ENCODE data around the gene KIAA0319L. TPM values are rescaled to one million over a fixed set of nuclear protein-coding genes. Genes with fewer than 3 reads are reported as not detected.
A peak's percentile ranks its signal among the peaks of the same experiment; 100 is the strongest.

The KIAA0319L gene
- total RNA-seq, 1 donor from 2014 or later = 50.6 TPM

DNA sequence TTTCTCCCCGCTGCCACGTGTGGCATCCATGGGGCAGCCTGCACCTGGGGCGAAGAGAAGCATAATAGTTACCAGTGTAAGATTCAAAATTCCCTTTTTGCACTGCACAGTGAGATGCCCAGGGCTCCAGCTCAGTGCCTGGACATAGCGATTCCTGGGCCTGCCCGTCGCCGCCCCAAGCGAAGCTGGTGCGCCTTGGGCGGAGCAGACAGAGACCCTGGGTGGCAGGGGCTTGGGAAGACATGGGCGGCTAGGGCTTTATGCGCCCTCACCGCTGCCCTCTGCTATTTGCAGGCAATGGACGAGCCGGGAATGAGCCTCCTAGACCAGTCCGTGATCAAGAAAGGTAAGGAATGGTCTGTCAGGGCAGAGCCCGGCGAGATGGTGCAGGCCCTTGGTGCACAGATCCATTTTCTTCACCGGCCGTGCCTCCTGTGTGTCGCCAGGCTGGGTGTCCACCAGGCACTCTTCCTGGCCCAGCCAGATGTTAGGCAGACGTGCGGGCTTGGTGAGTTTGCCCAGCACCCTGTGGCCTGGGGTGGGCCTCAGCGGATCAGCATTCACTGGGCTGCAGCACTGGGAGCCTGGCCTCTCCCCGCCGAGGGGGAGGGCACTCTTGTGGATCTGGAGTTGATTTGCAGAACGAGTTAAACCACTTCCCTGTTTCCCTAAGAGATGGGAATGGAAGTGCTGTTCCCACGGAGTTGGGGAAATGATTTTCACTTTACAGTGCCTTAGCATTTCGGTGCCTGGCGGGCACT lies 17.6 kb upstream of the KIAA0319L start:
- TF ChIP-seq POLR2A (IDR thresholded peaks at IDR 0.05) = no peak
- TF ChIP-seq, protein P1, sequence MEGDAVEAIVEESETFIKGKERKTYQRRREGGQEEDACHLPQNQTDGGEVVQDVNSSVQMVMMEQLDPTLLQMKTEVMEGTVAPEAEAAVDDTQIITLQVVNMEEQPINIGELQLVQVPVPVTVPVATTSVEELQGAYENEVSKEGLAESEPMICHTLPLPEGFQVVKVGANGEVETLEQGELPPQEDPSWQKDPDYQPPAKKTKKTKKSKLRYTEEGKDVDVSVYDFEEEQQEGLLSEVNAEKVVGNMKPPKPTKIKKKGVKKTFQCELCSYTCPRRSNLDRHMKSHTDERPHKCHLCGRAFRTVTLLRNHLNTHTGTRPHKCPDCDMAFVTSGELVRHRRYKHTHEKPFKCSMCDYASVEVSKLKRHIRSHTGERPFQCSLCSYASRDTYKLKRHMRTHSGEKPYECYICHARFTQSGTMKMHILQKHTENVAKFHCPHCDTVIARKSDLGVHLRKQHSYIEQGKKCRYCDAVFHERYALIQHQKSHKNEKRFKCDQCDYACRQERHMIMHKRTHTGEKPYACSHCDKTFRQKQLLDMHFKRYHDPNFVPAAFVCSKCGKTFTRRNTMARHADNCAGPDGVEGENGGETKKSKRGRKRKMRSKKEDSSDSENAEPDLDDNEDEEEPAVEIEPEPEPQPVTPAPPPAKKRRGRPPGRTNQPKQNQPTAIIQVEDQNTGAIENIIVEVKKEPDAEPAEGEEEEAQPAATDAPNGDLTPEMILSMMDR (IDR thresholded peaks at IDR 0.05) = no peak
- no peak for TF ChIP-seq POLR2AphosphoS5 (IDR thresholded peaks at IDR 0.05; ENCODE audit: insufficient read depth in 1 of 2, low read depth in 1 of 2)
- Histone ChIP-seq H3K27ac (no peak overlapping the region), H3K27me3 (no peaks in the 10 kb centered on the region), H3K4me3 (no peak overlapping the region), H3K36me3 (no peaks in the 10 kb centered on the region), H3K9me3 (no peaks in the 10 kb centered on the region), H3K4me1 (peaks cover 28% of the 10 kb centered on the region)
- intact Hi-C loops (cut with DNase I) = loop anchor here (5.0 kb wide), 1 partner anchor 502 kb away; no protein-coding TSS in a partner anchor
- DNase-seq (ENCODE audit: extremely low spot score in 2 of 2) = no peak

DNA sequence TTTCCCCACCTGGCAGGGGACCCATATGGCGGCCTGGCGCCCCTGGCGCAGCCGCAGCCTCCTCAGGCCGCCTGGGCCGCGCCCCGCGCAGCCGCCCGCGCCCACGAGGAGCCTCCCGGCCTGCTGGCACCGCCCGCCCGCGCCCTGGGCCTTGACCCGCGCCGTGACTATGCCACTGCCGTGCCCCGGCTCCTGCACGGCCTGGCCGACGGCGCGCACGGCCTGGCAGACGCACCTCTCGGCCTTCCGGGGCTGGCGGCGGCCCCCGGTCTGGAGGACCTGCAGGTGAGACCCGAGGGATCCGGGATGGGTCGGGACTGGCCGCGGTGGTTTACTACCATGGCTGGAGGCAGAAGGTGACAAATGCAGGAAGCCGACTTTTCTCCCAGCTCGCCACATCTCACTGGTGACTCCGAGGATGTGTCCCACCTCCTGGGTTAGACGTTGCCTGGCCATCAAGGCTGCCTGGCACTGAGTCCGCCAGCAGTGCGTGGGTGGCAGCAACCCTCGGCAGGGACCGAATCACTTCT lies 17.0 kb upstream of the KIAA0319L start:
- Histone ChIP-seq H3K4me3 (peak overlapping the region in 1 of 2 donors; percentile 40), H3K36me3 (no peaks in the 10 kb centered on the region), H3K27me3 (no peaks in the 10 kb centered on the region), H3K27ac (no peak overlapping the region), H3K9me3 (no peaks in the 10 kb centered on the region), H3K4me1 (peaks cover 28% of the 10 kb centered on the region)
- intact Hi-C loops (cut with DNase I) = loop anchor here (5.0 kb wide), 1 partner anchor 503 kb away; no protein-coding TSS in a partner anchor
- TF ChIP-seq, protein P1 (IDR thresholded peaks at IDR 0.05) = no peak
- no peak for TF ChIP-seq POLR2A (IDR thresholded peaks at IDR 0.05)
- no peak for TF ChIP-seq POLR2AphosphoS5 (IDR thresholded peaks at IDR 0.05; ENCODE audit: insufficient read depth in 1 of 2, low read depth in 1 of 2)
- no peak for DNase-seq (ENCODE audit: extremely low spot score in 2 of 2)

DNA sequence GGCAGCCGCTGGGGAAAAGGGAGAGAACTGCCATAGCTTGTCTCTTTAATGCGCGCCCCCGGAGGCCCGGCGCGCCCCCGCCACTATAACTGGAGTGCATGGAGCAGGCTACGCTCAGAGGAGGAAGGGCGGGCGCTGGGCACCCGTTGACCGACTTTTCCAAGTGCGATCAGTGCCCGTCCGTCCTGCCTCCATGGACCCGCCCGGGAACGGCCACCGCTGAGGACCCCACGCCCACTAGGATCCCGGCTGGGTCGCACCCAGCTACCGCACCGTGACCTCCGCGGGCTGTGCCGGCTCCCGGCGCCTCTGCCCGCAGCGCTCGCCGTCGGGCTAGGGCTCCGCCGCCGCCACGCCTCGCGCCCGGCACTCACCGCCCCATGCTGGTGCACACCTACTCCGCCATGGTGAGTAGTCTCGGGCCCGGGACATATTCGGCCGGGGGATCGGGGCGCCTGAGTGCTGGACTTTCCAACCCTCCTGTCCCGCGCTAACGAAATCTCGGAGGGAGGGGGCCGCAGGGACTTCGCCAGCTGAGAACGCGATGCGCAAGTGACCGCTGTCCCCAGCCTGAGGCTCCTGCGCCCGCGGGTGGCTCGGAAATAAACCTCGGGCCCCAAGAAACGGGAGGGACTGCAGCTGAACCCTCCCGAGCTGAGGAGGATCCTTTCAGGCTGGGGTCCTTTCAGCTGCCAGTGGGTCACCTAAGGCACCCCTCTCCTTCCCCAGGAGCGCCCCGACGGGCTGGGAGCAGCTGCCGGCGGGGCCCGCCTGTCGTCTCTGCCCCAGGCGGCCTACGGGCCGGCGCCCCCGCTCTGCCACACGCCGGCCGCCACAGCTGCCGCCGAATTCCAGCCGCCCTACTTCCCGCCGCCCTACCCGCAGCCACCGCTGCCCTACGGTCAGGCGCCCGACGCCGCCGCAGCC lies 16.3 kb upstream of the KIAA0319L start, which contains the start of gene TFAP2E:
TSS of gene TFAP2E (plus strand) at position 117 of the 927 bp plus-strand sequence. CDS start at position 381, 264 bp downstream.
- intact Hi-C loops (cut with DNase I) = loop anchor here (5.0 kb wide), 1 partner anchor 504 kb away; no protein-coding TSS in a partner anchor
- Histone ChIP-seq H3K27ac (no peak within 1 kb of the TSS), H3K9me3 (no peaks in the 10 kb centered on the region), H3K4me1 (peaks cover 28% of the 10 kb centered on the region), H3K4me3 (peak within 1 kb of the TSS; percentile 40 to 46), H3K36me3 (no peaks in the 10 kb centered on the region), H3K27me3 (no peaks in the 10 kb centered on the region)
- DNase-seq (ENCODE audit: extremely low spot score in 2 of 2) = no peak
- no peak for TF ChIP-seq POLR2A (IDR thresholded peaks at IDR 0.05)
- TF ChIP-seq, protein P1 (IDR thresholded peaks at IDR 0.05) = no peak
- TF ChIP-seq POLR2AphosphoS5 (IDR thresholded peaks at IDR 0.05; ENCODE audit: insufficient read depth in 1 of 2, low read depth in 1 of 2) = no peak

DNA sequence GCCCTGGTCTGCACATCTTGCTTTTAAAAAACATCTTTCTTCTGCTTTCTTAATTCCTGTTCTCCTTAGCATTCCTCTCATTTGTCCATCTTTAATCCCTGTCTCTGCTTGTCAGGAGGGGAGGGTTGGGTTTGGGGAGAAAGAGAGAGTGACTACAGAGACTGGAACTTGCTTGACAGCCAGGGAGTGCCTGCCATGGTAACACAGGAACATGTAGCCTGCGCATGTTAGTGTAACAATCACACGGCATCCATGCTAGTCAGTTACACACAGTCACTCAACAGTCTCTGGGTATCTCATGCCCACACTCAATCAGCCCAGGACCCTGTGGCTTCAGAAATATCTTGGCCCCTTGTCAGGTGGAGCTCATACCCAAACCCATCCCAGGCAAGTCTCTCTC lies 15.1 kb upstream of the KIAA0319L start:
- no peaks in the 10 kb centered on the region for H3K36me3 ChIP-seq
- no peak overlapping the region for H3K4me3 ChIP-seq
- TF ChIP-seq POLR2A (IDR thresholded peaks at IDR 0.05) = no peak
- H3K4me1 ChIP-seq = peaks cover 20% of the 10 kb centered on the region
- H3K9me3 ChIP-seq = no peaks in the 10 kb centered on the region
- no peak for DNase-seq (ENCODE audit: extremely low spot score in 2 of 2)
- H3K27ac ChIP-seq = no peak overlapping the region
- intact Hi-C loops (cut with DNase I) = loop anchor here (5.0 kb wide), 1 partner anchor 505 kb away; no protein-coding TSS in a partner anchor
- no peaks in the 10 kb centered on the region for H3K27me3 ChIP-seq

DNA sequence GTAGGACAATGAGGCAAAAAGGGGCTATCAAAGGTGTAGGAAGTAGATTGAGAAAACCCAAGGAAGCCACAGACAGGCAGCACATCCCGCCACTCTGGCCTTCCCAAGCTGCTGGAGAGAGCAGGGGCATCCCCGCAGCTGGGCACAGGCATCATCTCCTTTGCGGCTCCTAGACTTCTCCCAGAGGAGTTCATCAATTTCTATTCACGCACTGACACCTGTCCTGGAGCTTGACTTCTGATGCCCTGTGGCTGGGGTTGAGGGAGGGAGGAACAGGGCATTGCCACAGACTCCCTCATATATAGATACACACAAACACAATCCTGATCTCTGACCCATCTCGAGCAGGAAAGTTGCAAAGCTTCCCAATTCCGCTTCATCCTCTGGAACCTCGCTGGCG lies 14.1 kb upstream of the KIAA0319L start:
- no peak overlapping the region for H3K4me3 ChIP-seq
- no peak for TF ChIP-seq POLR2AphosphoS5 (IDR thresholded peaks at IDR 0.05; ENCODE audit: insufficient read depth in 1 of 2, low read depth in 1 of 2)
- TF ChIP-seq, protein P1 (IDR thresholded peaks at IDR 0.05) = no peak
- no peak for TF ChIP-seq POLR2A (IDR thresholded peaks at IDR 0.05)
- DNase-seq (ENCODE audit: extremely low spot score in 2 of 2) = no peak
- H3K9me3 ChIP-seq = no peaks in the 10 kb centered on the region
- H3K36me3 ChIP-seq = no peaks in the 10 kb centered on the region
- no peak overlapping the region for H3K27ac ChIP-seq
- H3K4me1 ChIP-seq = peaks cover 15% of the 10 kb centered on the region
- intact Hi-C loops (cut with DNase I) = loop anchor here (5.0 kb wide), 1 partner anchor 506 kb away; no protein-coding TSS in a partner anchor
- no peaks in the 10 kb centered on the region for H3K27me3 ChIP-seq
